Measurements from ENCODE around the gene SYT1.

SYT1 gene

GRCh38 chr12:79266343-79267144 lies 402.0 kb downstream of the SYT1 start:
- no peak for DNase-seq (ENCODE audit: extremely low read depth, low read depth)

DNA sequence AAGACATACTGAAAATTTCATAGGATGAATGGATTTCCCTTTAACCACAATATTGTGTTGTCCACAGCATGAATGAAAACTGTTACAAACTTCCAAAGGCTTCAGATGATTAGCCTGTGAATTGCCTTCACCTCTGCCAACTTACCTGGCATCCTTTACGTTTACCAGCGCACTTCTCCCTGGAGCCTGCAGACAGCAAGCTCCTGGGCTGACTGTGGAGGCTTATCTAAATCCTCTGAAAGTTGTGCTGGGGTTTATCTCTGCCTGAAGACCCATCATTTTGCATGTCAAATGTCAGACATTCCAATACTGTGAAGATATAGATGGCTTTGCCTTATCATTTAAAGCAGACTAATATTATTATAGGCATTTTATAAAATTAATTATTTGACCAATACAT lies 403.0 kb downstream of the SYT1 start:
- no peak for DNase-seq (ENCODE audit: extremely low read depth, low read depth)
- TF ChIP-seq, protein P1, sequence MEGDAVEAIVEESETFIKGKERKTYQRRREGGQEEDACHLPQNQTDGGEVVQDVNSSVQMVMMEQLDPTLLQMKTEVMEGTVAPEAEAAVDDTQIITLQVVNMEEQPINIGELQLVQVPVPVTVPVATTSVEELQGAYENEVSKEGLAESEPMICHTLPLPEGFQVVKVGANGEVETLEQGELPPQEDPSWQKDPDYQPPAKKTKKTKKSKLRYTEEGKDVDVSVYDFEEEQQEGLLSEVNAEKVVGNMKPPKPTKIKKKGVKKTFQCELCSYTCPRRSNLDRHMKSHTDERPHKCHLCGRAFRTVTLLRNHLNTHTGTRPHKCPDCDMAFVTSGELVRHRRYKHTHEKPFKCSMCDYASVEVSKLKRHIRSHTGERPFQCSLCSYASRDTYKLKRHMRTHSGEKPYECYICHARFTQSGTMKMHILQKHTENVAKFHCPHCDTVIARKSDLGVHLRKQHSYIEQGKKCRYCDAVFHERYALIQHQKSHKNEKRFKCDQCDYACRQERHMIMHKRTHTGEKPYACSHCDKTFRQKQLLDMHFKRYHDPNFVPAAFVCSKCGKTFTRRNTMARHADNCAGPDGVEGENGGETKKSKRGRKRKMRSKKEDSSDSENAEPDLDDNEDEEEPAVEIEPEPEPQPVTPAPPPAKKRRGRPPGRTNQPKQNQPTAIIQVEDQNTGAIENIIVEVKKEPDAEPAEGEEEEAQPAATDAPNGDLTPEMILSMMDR (IDR thresholded peaks at IDR 0.05; ENCODE audit: low read depth, low read length), result no peak

More at GRCh38 chr12:79266343-79267144, 402.0 kb downstream of the SYT1 start:
- TF ChIP-seq, protein P1 (IDR thresholded peaks at IDR 0.05; ENCODE audit: low read depth, low read length), result no peak

DNA sequence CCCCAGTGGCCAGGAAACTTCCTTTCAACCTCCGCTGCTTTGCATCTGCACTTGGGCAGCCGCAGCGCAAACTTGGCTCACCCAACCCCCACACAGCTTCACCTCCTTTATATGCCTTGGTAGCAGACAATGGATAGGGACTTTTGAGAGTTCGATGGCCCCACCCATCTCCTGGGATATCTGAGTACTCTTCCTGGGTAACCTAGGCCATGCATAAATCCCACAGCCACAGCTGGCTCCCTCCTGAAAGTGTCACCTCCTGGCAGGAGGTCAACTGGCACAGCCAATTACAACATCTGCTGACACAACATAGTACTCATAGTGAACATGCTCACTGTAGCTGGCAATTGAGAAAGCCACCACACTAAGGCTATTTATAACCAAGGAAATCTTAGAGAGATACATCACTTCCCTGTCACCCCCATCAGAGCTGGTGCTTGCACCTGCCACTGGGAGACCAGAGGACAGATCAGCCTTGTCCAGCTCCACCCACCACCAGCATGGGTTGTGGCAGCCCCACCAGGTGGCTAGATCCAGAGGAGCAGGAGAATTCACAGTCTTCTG lies 410.0 kb downstream of the SYT1 start:
- TF ChIP-seq, protein P1 (IDR thresholded peaks at IDR 0.05; ENCODE audit: low read depth, low read length), result no peak
- no peak for DNase-seq (ENCODE audit: extremely low read depth, low read depth)

- TF ChIP-seq, protein P1 (IDR thresholded peaks at IDR 0.05; ENCODE audit: low read depth, low read length), result no peak
- DNase-seq (ENCODE audit: extremely low read depth, low read depth), result no peak
These were observed 411.1 kb downstream of the SYT1 start for GRCh38 chr12:79275631-79276030.

- DNase-seq (ENCODE audit: extremely low read depth, low read depth), result no peak
- TF ChIP-seq, protein P1 (IDR thresholded peaks at IDR 0.05; ENCODE audit: low read depth, low read length), result no peak
These were observed 418.8 kb downstream of the SYT1 start for GRCh38 chr12:79283364-79283763.

GRCh38 chr12:79288911-79289310 lies 424.3 kb downstream of the SYT1 start:
- DNase-seq (ENCODE audit: extremely low read depth, low read depth), result no peak
- TF ChIP-seq, protein P1 (IDR thresholded peaks at IDR 0.05; ENCODE audit: low read depth, low read length), result no peak

GRCh38 chr12:79291711-79292110 lies 427.1 kb downstream of the SYT1 start:
- TF ChIP-seq, protein P1 (IDR thresholded peaks at IDR 0.05; ENCODE audit: low read depth, low read length), result no peak
- no peak for DNase-seq (ENCODE audit: extremely low read depth, low read depth)

Measured in AG09319 (cell line).